B cell (primary cell): ENCODE data around the gene TNRC6B. TPM values are rescaled to one million over a fixed set of nuclear protein-coding genes. Genes with fewer than 3 reads are reported as not detected.

Experiments used
- ATAC-seq: fragments of 200-7000 bp; cut with Tn5 transposase; one replicate; pipeline ENCODE4 v1.10.0; 2021; ENCODE audit warnings: low read depth, mild to moderate bottlenecking, moderate number of reproducible peaks, moderate library complexity
- CTCF ChIA-PET: fragments of 350-600 bp; sonication (Branson Sonifier 250); formaldehyde crosslinking; loops from one replicate; lab custom pipeline; 2021; ENCODE audit warnings: antibody characterized with exemption, inconsistent platforms; lab: Charles Lee
- POLR2A ChIA-PET: fragments of 350-600 bp; sonication (Branson Sonifier 250); formaldehyde crosslinking; loops from one replicate; lab custom pipeline; 2021; ENCODE audit warnings: antibody characterized with exemption; lab: Charles Lee
- DNase-seq: peaks from one replicate; pipeline ENCODE4 v3.0.0; 2013
- H2AFZ ChIP-seq: 2 replicates; pipeline ENCODE4 v1.6.1; 2012; ENCODE audit warnings: mild to moderate bottlenecking, low read depth, low read length; ENCODE audit not compliant: insufficient read depth, poor library complexity, severe bottlenecking
- H3K27ac ChIP-seq, 2 donors: 1 replicate in 1 of 2; 2 replicates in 1 of 2; pipeline ENCODE4 v1.5.1; 2012 to 2013; ENCODE audit warnings: low read length in 2 of 2, mild to moderate bottlenecking in 2 of 2, moderate library complexity in 1 of 2
- H3K27me3 ChIP-seq, 4 experiments: fragments of 200-600 bp in 1 of 4; sonication (generic) in 1 of 4; replicated peaks in 1 of 4; 1 replicate in 2 of 4; 2 replicates in 2 of 4; pipeline versions ENCODE4 v1.6.1 to v1.7.0; 2013 to 2016; ENCODE audit warnings: low read length in 3 of 4, mild to moderate bottlenecking in 2 of 4, mixed read lengths in 1 of 4, moderate library complexity in 1 of 4; ENCODE audit not compliant: insufficient read depth in 4 of 4, control insufficient read depth in 3 of 4; ENCODE audit errors: control extremely low read depth in 1 of 4
- H3K36me3 ChIP-seq, 2 experiments: replicated peaks in 1 of 2; 1 replicate in 1 of 2; 2 replicates in 1 of 2; pipeline versions ENCODE4 v1.6.1 to v1.7.1; 2013; ENCODE audit warnings: low read length in 1 of 2; ENCODE audit not compliant: insufficient read depth in 2 of 2, control insufficient read depth in 1 of 2; ENCODE audit errors: control extremely low read depth in 1 of 2, extremely low read depth in 1 of 2
- H3K4me1 ChIP-seq, 2 donors: fragments of 200-600 bp in 1 of 2; sonication (generic) in 1 of 2; 1 replicate in 1 of 2; 2 replicates in 1 of 2; pipeline versions ENCODE4 v1.5.1 to v1.6.1; 2013 to 2017; ENCODE audit warnings: low read length in 2 of 2; ENCODE audit not compliant: control insufficient read depth in 2 of 2, insufficient read depth in 2 of 2
- H3K4me2 ChIP-seq: replicated peaks from 2 replicates; pipeline ENCODE3; 2012; ENCODE audit warnings: mild to moderate bottlenecking, low read depth, low read length; ENCODE audit not compliant: poor library complexity, severe bottlenecking
- H3K4me3 ChIP-seq, 5 experiments: fragments of 200-600 bp in 1 of 5; sonication (generic) in 1 of 5; 1 replicate in 3 of 5; 2 replicates in 2 of 5; pipeline versions ENCODE4 v1.5.1 to v1.7.0; 2011 to 2016; ENCODE audit warnings: low read length in 4 of 5, mild to moderate bottlenecking in 4 of 5, low read depth in 2 of 5, control low read depth in 1 of 5, moderate library complexity in 1 of 5; ENCODE audit not compliant: insufficient read depth in 1 of 5; ENCODE audit errors: control extremely low read depth in 1 of 5, extremely low read depth in 1 of 5
- H3K79me2 ChIP-seq: fragments of 200-600 bp; sonication (generic); one replicate; pipeline ENCODE4 v1.6.0; 2016; ENCODE audit warnings: low read length; ENCODE audit not compliant: control insufficient read depth, insufficient read depth
- H3K9ac ChIP-seq: fragments of 200-600 bp; sonication (generic); 2 replicates; pipeline ENCODE4 v1.6.1; 2017; ENCODE audit warnings: mild to moderate bottlenecking, low read length, moderate library complexity
- H3K9me3 ChIP-seq, 3 donors: one replicate each; pipeline versions ENCODE4 v1.6.1 to v1.7.1; 2013; ENCODE audit warnings: low read length in 2 of 3; ENCODE audit not compliant: control insufficient read depth in 2 of 3, insufficient read depth in 1 of 3; ENCODE audit errors: control extremely low read depth in 1 of 3
- H4K20me1 ChIP-seq: 2 replicates; pipeline ENCODE4 v1.6.0; 2012; ENCODE audit warnings: mild to moderate bottlenecking, low read length; ENCODE audit not compliant: insufficient read depth, control insufficient read depth, poor library complexity, severe bottlenecking
- H3K27ac Mint-ChIP-seq: one replicate; pipeline ENCODE4 v1.8.0; 2021; ENCODE audit warnings: mixed read lengths
- H3K27me3 Mint-ChIP-seq: one replicate; pipeline ENCODE4 v1.8.0; 2021; ENCODE audit warnings: mixed read lengths
- H3K4me1 Mint-ChIP-seq: one replicate; pipeline ENCODE4 v1.8.0; 2021; ENCODE audit warnings: mixed read lengths
- H3K4me3 Mint-ChIP-seq: one replicate; pipeline ENCODE4 v1.8.0; 2021; ENCODE audit warnings: mixed read lengths
- H3K9me3 Mint-ChIP-seq: one replicate; pipeline ENCODE4 v1.8.0; 2022; ENCODE audit warnings: mixed read lengths; ENCODE audit not compliant: insufficient read depth
- EZH2 ChIP-seq: IDR thresholded peaks from 2 replicates; pipeline ENCODE4 v1.6.1; 2012; ENCODE audit warnings: borderline replicate concordance, low read depth, mild to moderate bottlenecking, moderate library complexity, low read length; ENCODE audit not compliant: insufficient read depth, poor library complexity, severe bottlenecking
- WGBS: methylation state at CpG from one replicate; pipeline ENCODE4 v1.1.5; 2013; ENCODE audit warnings: missing lambda C conversion rate; ENCODE audit not compliant: insufficient coverage; 5-methylcytosine and 5-hydroxymethylcytosine counted together
- intact Hi-C: fragments of 100-400 bp; cut with micrococcal nuclease; formaldehyde crosslinking; loops from one replicate; pipeline ENCODE4 v1.10.0; 2022
- polyA plus RNA-seq: library from polyadenylated mRNA; depleted of rRNA; stranded (reverse); fragments of >200 nt; gene quantifications from 2 replicates; pipeline ENCODE4 v1.2.3, GENCODE V29; 2012
- total RNA-seq, 2 donors: library from RNA; stranded (reverse); fragments of 120-200 nt in 1 of 2; gene quantifications; 1 replicate in 1 of 2; 2 replicates in 1 of 2; pipeline versions ENCODE4 v1.2.3 to v1.2.4, GENCODE V29; 2013 to 2022
- TF ChIP-seq, protein P1 (sequence below): fragments of 200-600 bp; IDR thresholded peaks from one replicate; pipeline ENCODE4 v1.8.0; 2022; ENCODE audit warnings: antibody characterized with exemption, mild to moderate bottlenecking

Gene TNRC6B
- total and polyA plus RNA-seq, 2 donors (not counting 1 experiment from before 2014, with no cell fraction given), result 28.8 to 210 TPM

DNA sequence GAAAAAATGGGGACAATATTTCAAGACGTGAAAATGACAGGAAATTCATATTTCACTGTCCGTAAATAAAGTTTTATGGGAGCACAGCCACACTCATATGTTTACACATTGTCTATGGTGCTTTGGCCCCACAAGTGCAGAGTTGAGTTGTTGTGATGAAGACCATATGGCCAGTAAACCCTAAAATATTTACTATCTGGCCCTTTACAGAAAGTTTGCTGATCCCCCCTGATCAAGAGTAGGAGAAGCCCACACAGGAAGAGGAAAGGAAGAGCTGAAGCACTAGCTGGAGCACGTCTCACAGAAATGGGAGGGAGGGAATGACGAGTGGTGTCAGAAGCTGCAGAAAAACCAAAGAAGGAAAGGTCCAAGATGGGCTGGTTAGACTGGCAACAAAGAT, 78.8 kb downstream of the TNRC6B start:
- H3K79me2 ChIP-seq, result peaks cover 87% of the 10 kb centered on the region
- Mint-ChIP-seq H3K4me1 (peaks cover 15% of the 10 kb centered on the region), H3K9me3 (no peaks in the 10 kb centered on the region), H3K27me3 (no peaks in the 10 kb centered on the region), H3K27ac (no peak overlapping the region), H3K4me3 (no peak overlapping the region)
- H4K20me1 ChIP-seq, result peaks cover 43% of the 10 kb centered on the region
- H3K27ac ChIP-seq, result no peak overlapping the region
- H3K4me2 ChIP-seq, result no peak overlapping the region
- no peak for ATAC-seq
- TF ChIP-seq, protein P1, sequence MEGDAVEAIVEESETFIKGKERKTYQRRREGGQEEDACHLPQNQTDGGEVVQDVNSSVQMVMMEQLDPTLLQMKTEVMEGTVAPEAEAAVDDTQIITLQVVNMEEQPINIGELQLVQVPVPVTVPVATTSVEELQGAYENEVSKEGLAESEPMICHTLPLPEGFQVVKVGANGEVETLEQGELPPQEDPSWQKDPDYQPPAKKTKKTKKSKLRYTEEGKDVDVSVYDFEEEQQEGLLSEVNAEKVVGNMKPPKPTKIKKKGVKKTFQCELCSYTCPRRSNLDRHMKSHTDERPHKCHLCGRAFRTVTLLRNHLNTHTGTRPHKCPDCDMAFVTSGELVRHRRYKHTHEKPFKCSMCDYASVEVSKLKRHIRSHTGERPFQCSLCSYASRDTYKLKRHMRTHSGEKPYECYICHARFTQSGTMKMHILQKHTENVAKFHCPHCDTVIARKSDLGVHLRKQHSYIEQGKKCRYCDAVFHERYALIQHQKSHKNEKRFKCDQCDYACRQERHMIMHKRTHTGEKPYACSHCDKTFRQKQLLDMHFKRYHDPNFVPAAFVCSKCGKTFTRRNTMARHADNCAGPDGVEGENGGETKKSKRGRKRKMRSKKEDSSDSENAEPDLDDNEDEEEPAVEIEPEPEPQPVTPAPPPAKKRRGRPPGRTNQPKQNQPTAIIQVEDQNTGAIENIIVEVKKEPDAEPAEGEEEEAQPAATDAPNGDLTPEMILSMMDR, result no peak
- TF ChIP-seq EZH2, result no peak
- WGBS, result 100% methylated on average over 2 of the region's 4 CpGs
- POLR2A ChIA-PET, result no interaction called here
- no peak overlapping the region for H3K9ac ChIP-seq
- CTCF ChIA-PET, result no interaction called here
- no peaks in the 10 kb centered on the region for H3K27me3 ChIP-seq
- intact Hi-C loops, result no loop called here
- H3K4me1 ChIP-seq, result no peaks in the 10 kb centered on the region
- H3K9me3 ChIP-seq, result no peaks in the 10 kb centered on the region
- no peak overlapping the region for H3K4me3 ChIP-seq
- H2AFZ ChIP-seq, result no peak overlapping the region
- H3K36me3 ChIP-seq, result peaks cover 13 to 54% of the 10 kb centered on the region in 2 experiments
- DNase-seq, result no peak

GRCh38 chr22:40258017-40258416, 80.3 kb downstream of the TNRC6B start:
- DNase-seq (no peak), ATAC-seq (no peak)
- Histone ChIP-seq H3K9ac (no peak overlapping the region), H3K4me3 (no peak overlapping the region), H2AFZ (no peak overlapping the region), H3K4me2 (no peak overlapping the region), H3K9me3 (no peaks in the 10 kb centered on the region), H4K20me1 (peaks cover 44% of the 10 kb centered on the region), H3K4me1 (no peaks in the 10 kb centered on the region), H3K79me2 (peaks cover 77% of the 10 kb centered on the region), H3K36me3 (peaks cover 15 to 63% of the 10 kb centered on the region in 2 experiments), H3K27me3 (no peaks in the 10 kb centered on the region), H3K27ac (no peak overlapping the region)
- Mint-ChIP-seq H3K27ac (no peak overlapping the region), H3K4me1 (peaks cover 9% of the 10 kb centered on the region), H3K9me3 (no peaks in the 10 kb centered on the region), H3K4me3 (no peak overlapping the region), H3K27me3 (no peaks in the 10 kb centered on the region)
- WGBS, result no CpG with 5 or more reads among the region's 1 CpG
- TF ChIP-seq, protein P1, result no peak
- TF ChIP-seq EZH2, result no peak
- intact Hi-C loops, result no loop called here
- ChIA-PET POLR2A (no interaction called here), CTCF (interaction anchor here (0.7 kb wide), 2 partner anchors 57 to 702 kb away, joined by 3 read pairs; no protein-coding TSS in a partner anchor)
